Right cardiac atrium (tissue), 5 donors: Measurements from ENCODE around the gene NUDT3. TPM values are rescaled to one million over a fixed set of nuclear protein-coding genes. Genes with fewer than 3 reads are reported as not detected.
"Not testable (repeated sequence)": the region's sequence is repeated elsewhere in the genome, so short reads cannot be mapped to it uniquely, and the experiment has no call there.

Source experiments
- ATAC-seq, 2 donors: fragments of 200-7000 bp; cut with Tn5 transposase; one replicate each; pipeline versions ENCODE4 v1.8.0 to v1.9.1; 2020; ENCODE audit warnings: moderate library complexity in 2 of 2, mild to moderate bottlenecking in 1 of 2
- DNase-seq, 3 donors: peaks; one replicate each; pipeline ENCODE4 v3.0.0-alpha.2; 2020
- H3K27ac ChIP-seq: one replicate; pipeline ENCODE4 v1.5.1; 2013; ENCODE audit warnings: mild to moderate bottlenecking, low read length, control low read depth, moderate library complexity
- H3K27me3 ChIP-seq: one replicate; pipeline ENCODE4 v1.6.1; 2013; ENCODE audit not compliant: control insufficient read depth, insufficient read depth
- H3K4me1 ChIP-seq: one replicate; pipeline ENCODE4 v1.6.1; 2013; ENCODE audit warnings: low read length; ENCODE audit not compliant: control insufficient read depth, insufficient read depth
- H3K4me3 ChIP-seq: one replicate; pipeline ENCODE4 v1.5.1; 2013; ENCODE audit warnings: low read length, control low read depth
- H3K9me3 ChIP-seq: one replicate; pipeline ENCODE4 v1.6.1; 2013; ENCODE audit warnings: low read length; ENCODE audit not compliant: control insufficient read depth
- WGBS: extraction: QIAGEN DNeasy Blood & Tissue Kit; methylation state at CpG from one replicate; pipeline ENCODE4 v1.1.7; 2013; 5-methylcytosine and 5-hydroxymethylcytosine counted together
- intact Hi-C, 4 donors: fragments of 100-400 bp; cut with DNase I; formaldehyde crosslinking; loops; one replicate each; pipeline versions ENCODE4 v1.11.0 to v1.14.0; 2022 to 2023
- polyA plus RNA-seq: library from polyadenylated mRNA; stranded (reverse); fragments of 200-250 nt; gene quantifications from one replicate; pipeline ENCODE4 v1.2.3, GENCODE V29; 2013
- total RNA-seq, 4 donors: library from RNA; stranded (reverse); fragmentation: NEBNext Ultra II Directional; extraction: Animal tissue kit (Norgen Biotek cat#: 25700); gene quantifications; one replicate each; pipeline ENCODE4 v1.2.1, GENCODE V29; 2021
- donor health status: healthy with polysubstance abuse.
- donor health status: DM: no; HTN: yes; CAD: no.
- donor health status: DM: no; HTN: no; CAD: no.
- donor health status: DM: no; HTN: yes; CAD: no; lungs with severe emphysema.
- donor health status: DM: yes; HTN: yes; CAD: no.

The NUDT3 gene
- total and polyA plus RNA-seq, 5 donors = 22.0 to 67.1 (median 51.5) TPM

DNA sequence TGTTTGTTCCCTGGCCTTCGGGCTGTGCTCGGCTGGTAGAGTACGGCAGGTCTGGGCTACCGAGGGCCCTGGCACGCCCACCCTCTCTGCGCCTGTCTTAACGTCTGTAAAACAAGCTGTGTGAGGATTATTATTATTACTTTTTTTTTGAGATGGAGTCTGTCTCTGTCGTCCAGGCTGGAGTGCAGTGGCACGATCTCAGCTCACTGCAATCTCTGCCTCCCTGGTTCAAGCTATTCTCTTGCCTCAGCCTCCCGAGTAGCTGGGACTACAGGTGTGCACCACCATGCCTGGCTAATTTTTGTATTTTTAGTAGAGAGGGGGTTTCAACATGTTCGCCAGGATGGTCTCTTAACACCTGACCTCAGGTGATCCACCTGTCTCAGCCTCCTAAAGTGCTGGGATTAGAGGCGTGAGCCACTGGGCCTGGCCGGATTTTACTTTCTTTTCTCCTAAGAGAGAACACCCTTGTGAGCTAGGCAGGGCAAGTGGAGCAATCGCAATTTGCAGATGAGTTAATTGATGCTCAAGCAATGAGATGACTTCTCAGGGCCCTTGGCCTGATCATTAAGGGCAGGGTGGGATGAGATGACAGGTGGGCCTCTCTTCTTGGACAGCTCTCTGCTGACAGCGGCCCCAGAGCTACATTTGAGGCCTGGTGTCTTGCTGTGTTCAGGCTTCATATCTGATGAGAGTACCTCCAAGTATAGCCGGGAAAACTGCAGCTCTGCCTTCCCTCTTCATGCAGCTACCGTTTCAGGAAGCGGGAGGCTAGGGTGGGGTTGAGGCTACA is 142.8 kb downstream of the NUDT3 start:
- Histone ChIP-seq H3K27ac (peak overlapping the region; percentile 96), H3K27me3 (no peaks in the 10 kb centered on the region), H3K4me1 (peaks cover 2% of the 10 kb centered on the region), H3K9me3 (no peaks in the 10 kb centered on the region), H3K4me3 (peak overlapping the region; percentile 82)
- WGBS = 40% methylated on average over 18 of the region's 18 CpGs
- intact Hi-C loops = loop anchor here (1.0 to 5.0 kb wide), 5 partner anchors 143 to 168 kb away; partner anchors contain the start of gene NUDT3 (in 3 of the 4)
- DNase-seq = no peak
- ATAC-seq = peak; percentile 45 to 56

- H3K27ac ChIP-seq = peak within 1 kb of the TSS; percentile 96
- peaks cover 2% of the 10 kb centered on the region for H3K4me1 ChIP-seq
- under 1% methylated on average over 79 of the region's 79 CpGs for WGBS
- no peaks in the 10 kb centered on the region for H3K27me3 ChIP-seq
- H3K4me3 ChIP-seq = peak within 1 kb of the TSS; percentile 82
- DNase-seq (peak; percentile 97 to 99 (median 98)), ATAC-seq (peak; percentile 91 to 94)
- no peaks in the 10 kb centered on the region for H3K9me3 ChIP-seq
- intact Hi-C loops = loop anchor here (1.0 to 5.0 kb wide), 5 partner anchors 143 to 168 kb away; partner anchors contain the start of gene NUDT3 (in 2 of the 4)
Measured at GRCh38 chr6:34248727-34249468, 143.6 kb downstream of the NUDT3 start, which contains the start of gene SMIM29. Gene SMIM29, minus strand, starts transcription at chr6:34249006. Its CDS starts 1,215 bp downstream, at chr6:34247791.

DNA sequence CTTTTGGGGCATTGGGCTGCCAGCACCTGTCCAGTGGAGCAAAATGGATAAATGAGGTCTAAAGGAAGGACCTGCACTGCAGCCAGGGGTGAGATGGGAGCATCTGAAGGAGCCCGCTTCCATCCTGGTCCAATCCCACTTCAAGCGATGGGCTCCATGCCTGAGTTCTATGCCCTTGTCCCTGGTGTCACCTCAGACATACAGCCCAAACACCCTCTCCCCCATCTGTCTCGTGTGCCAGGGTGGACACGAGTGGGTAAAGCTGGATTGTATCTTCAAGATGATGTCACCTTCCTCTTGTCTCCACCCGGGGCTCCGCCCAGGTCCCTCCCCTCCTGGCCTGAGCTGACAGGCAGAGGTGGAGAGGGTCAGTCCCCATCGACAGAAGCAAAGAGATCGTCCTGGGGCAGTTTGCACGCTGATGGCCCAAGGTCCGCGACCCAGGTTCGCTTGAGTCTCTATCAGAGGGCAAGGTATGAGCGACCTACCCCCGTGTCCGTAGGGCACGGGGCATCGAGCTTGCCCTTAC is 144.2 kb downstream of the NUDT3 start:
- Histone ChIP-seq H3K27ac (peak overlapping the region; percentile 81), H3K9me3 (no peaks in the 10 kb centered on the region), H3K4me3 (peak overlapping the region; percentile 75), H3K4me1 (peaks cover 2% of the 10 kb centered on the region), H3K27me3 (no peaks in the 10 kb centered on the region)
- 10% methylated on average over 17 of the region's 17 CpGs for WGBS
- peak; percentile 77 to 90 (median 89) for DNase-seq
- intact Hi-C loops = loop anchor here (2.0 to 5.0 kb wide), 4 partner anchors 144 to 169 kb away; partner anchors contain the start of gene NUDT3 (in 2 of the 4)
- ATAC-seq = peak; percentile 61

- Histone ChIP-seq H3K27ac (peak overlapping the region; percentile 81), H3K27me3 (no peaks in the 10 kb centered on the region), H3K9me3 (no peaks in the 10 kb centered on the region), H3K4me1 (peaks cover 2% of the 10 kb centered on the region), H3K4me3 (no peak overlapping the region)
- 90% methylated on average over 6 of the region's 6 CpGs for WGBS
- DNase-seq (no peak), ATAC-seq (no peak)
- intact Hi-C loops = loop anchor here (2.0 to 5.0 kb wide), 4 partner anchors 145 to 170 kb away; partner anchors contain the start of gene NUDT3 (in 2 of the 4)
Measured at GRCh38 chr6:34247481-34248197, 144.8 kb downstream of the NUDT3 start.

DNA sequence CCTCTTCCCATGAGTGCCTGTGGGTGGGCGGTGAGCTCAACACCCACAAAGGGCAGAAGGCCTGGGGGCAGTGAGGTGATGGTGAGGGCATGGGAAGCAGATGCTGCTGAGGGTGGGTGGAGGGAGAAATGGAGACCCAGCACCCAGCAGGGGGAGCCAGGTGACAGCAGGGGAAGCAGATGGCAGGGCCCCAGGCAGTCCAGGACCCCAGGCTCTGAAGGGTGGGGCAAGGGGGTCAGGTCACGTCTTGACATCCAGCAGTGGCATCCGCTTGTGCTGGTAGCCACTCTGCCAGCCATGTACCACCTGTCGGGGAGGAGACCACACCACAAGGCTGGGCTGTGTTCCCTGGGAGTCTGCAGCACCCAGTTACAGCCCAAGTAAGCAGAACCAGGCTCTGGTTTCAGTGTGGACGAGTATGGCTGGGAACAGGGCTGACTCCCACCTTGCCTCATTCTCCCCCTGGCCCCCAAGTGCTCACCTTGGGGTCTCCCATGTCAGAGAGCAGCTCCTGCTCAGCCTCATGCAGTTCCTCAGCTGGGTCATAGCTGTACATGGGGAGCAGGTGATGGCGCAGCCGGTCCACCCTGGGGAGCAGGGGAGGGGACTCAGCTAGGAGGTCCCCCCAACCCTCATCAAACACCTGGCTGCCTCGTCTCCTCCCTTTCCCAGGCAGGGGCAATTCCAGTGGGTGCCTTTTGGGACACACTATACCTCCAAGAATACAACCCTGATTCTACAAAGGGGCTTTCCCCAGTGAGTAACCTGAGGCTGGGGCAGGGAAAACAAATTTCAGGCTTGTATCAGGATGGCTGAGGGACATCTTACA is 145.7 kb downstream of the NUDT3 start:
- ATAC-seq (no peak), DNase-seq (peak; percentile 35 to 75 (median 62))
- Histone ChIP-seq H3K27ac (no peak overlapping the region), H3K4me3 (no peak overlapping the region), H3K27me3 (no peaks in the 10 kb centered on the region), H3K9me3 (no peaks in the 10 kb centered on the region), H3K4me1 (peaks cover 2% of the 10 kb centered on the region)
- WGBS = 81% methylated on average over 8 of the region's 8 CpGs
- intact Hi-C loops = loop anchor here in 2 of 4 donors (5.0 kb wide), 2 partner anchors 146 to 171 kb away; partner anchors contain the start of gene NUDT3 (in 1 of the 2)

DNA sequence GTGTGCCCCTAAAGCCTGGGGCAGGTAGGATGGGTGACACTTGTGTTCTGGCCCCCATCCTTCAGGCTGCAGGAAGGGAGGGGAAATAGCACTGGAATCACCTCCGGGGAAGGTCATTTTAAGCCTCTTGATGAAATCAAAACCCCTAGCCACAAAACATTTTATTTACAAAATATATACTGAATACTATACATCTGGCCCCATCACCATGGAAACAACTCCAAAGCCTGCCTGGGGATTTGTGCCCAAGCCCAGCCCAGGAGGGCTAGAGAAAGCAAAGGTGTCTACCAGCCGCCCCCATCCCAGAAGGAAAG is 146.3 kb downstream of the NUDT3 start:
- ATAC-seq (no peak), DNase-seq (no peak)
- intact Hi-C loops = loop anchor here in 2 of 4 donors (5.0 kb wide), 2 partner anchors 146 to 171 kb away; partner anchors contain the start of gene NUDT3 (in 1 of the 2)
- 70% methylated on average over 2 of the region's 2 CpGs for whole genome bisulfite sequencing
- Histone ChIP-seq H3K4me3 (no peak overlapping the region), H3K27me3 (no peaks in the 10 kb centered on the region), H3K27ac (no peak overlapping the region), H3K4me1 (peaks cover 2% of the 10 kb centered on the region), H3K9me3 (no peaks in the 10 kb centered on the region)

DNA sequence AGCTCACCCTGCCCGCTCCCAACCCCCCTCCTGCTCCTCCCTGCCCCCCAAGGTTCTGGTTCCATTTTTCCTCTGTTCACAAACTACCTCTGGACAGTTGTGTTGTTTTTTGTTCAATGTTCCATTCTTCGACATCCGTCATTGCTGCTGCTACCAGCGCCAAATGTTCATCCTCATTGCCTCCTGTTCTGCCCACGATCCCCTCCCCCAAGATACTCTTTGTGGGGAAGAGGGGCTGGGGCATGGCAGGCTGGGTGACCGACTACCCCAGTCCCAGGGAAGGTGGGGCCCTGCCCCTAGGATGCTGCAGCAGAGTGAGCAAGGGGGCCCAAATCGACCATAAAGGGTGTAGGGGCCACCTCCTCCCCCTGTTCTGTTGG is 146.7 kb downstream of the NUDT3 start:
- ATAC-seq, H3K27ac ChIP-seq, DNase-seq, H3K4me1 ChIP-seq, H3K27me3 ChIP-seq, H3K9me3 ChIP-seq, H3K4me3 ChIP-seq: not testable (repeated sequence)
- intact Hi-C loops = loop anchor here in 2 of 4 donors (5.0 kb wide), 2 partner anchors 147 to 172 kb away; partner anchors contain the start of gene NUDT3 (in 1 of the 2)
- 78% methylated on average over 7 of the region's 7 CpGs for WGBS

GRCh38 chr6:34245032-34245760 is 147.3 kb downstream of the NUDT3 start:
- ATAC-seq, H3K27ac ChIP-seq, H3K27me3 ChIP-seq, DNase-seq, H3K9me3 ChIP-seq, H3K4me3 ChIP-seq, H3K4me1 ChIP-seq: not testable (repeated sequence)
- intact Hi-C loops = loop anchor here in 2 of 4 donors (5.0 kb wide), 2 partner anchors 147 to 172 kb away; partner anchors contain the start of gene NUDT3 (in 1 of the 2)
- 83% methylated on average over 13 of the region's 13 CpGs for WGBS
